Islet precursor cell (in vitro differentiated cells): ENCODE measurements around the gene MYOZ2.
"Not testable (repeated sequence)": the region's sequence is repeated elsewhere in the genome, so short reads cannot be mapped to it uniquely, and the experiment has no call there.

Experiments
- DNase-seq: peaks from one replicate; pipeline ENCODE4 v3.0.0-alpha.2; 2018

Gene MYOZ2

GRCh38 chr4:119130365-119131065, 5.1 kb upstream of the MYOZ2 start:
- no peak for DNase-seq

- no peak for DNase-seq
Observed at GRCh38 chr4:119131164-119131563, 4.5 kb upstream of the MYOZ2 start.

- DNase-seq, result no peak
Observed at GRCh38 chr4:119132306-119132705, 3.3 kb upstream of the MYOZ2 start.

- DNase-seq, result no peak
Observed at GRCh38 chr4:119136546-119136945, 914 bp downstream of the MYOZ2 start.

- peak; percentile 71 for DNase-seq
Observed at GRCh38 chr4:119138046-119138445, 2.4 kb downstream of the MYOZ2 start.

- no peak for DNase-seq
Observed at GRCh38 chr4:119139311-119139710, 3.7 kb downstream of the MYOZ2 start.

GRCh38 chr4:119139822-119140252, 4.2 kb downstream of the MYOZ2 start:
- no peak for DNase-seq

- DNase-seq, result not testable (repeated sequence)
Observed at GRCh38 chr4:119141283-119141682, 5.7 kb downstream of the MYOZ2 start.

GRCh38 chr4:119142833-119143232, 7.2 kb downstream of the MYOZ2 start:
- DNase-seq, result no peak

- not testable (repeated sequence) for DNase-seq
Observed at GRCh38 chr4:119143341-119143740, 7.7 kb downstream of the MYOZ2 start.

GRCh38 chr4:119149110-119149509, 13.5 kb downstream of the MYOZ2 start:
- DNase-seq, result no peak

GRCh38 chr4:119151161-119151560, 15.5 kb downstream of the MYOZ2 start:
- DNase-seq, result no peak

- no peak for DNase-seq
Observed at GRCh38 chr4:119152741-119153140, 17.1 kb downstream of the MYOZ2 start.

- no peak for DNase-seq
Observed at GRCh38 chr4:119162174-119162573, 26.5 kb downstream of the MYOZ2 start.

GRCh38 chr4:119165767-119166166, 30.1 kb downstream of the MYOZ2 start:
- DNase-seq, result no peak

- no peak for DNase-seq
Observed at GRCh38 chr4:119170195-119170594, 34.6 kb downstream of the MYOZ2 start.

GRCh38 chr4:119172223-119172622, 36.6 kb downstream of the MYOZ2 start:
- no peak for DNase-seq

GRCh38 chr4:119173729-119174361, 38.2 kb downstream of the MYOZ2 start:
- DNase-seq, result not testable (repeated sequence)

- no peak for DNase-seq
Observed at GRCh38 chr4:119179011-119179410, 43.4 kb downstream of the MYOZ2 start.

GRCh38 chr4:119184128-119184527, 48.5 kb downstream of the MYOZ2 start:
- DNase-seq, result no peak

- DNase-seq, result no peak
Observed at GRCh38 chr4:119189638-119190037, 54.0 kb downstream of the MYOZ2 start.

- no peak for DNase-seq
Observed at GRCh38 chr4:119190354-119190753, 54.7 kb downstream of the MYOZ2 start.

GRCh38 chr4:119191505-119191904, 55.9 kb downstream of the MYOZ2 start:
- DNase-seq, result no peak

GRCh38 chr4:119197772-119198212, 62.2 kb downstream of the MYOZ2 start:
- no peak for DNase-seq

- no peak for DNase-seq
Observed at GRCh38 chr4:119204916-119205315, 69.3 kb downstream of the MYOZ2 start.
